GM12801 (cell line): ENCODE data around the gene KDM1B.

Source experiments
- TF ChIP-seq, protein P1 (sequence below): IDR thresholded peaks from one replicate; pipeline ENCODE4 v1.5.1; 2011; ENCODE audit warnings: control low read depth; ENCODE audit not compliant: insufficient read length; ENCODE audit errors: extremely low read depth

KDM1B gene

GRCh38 chr6:18221288-18221615 lies 66.0 kb downstream of the KDM1B start:
- TF ChIP-seq, protein P1, sequence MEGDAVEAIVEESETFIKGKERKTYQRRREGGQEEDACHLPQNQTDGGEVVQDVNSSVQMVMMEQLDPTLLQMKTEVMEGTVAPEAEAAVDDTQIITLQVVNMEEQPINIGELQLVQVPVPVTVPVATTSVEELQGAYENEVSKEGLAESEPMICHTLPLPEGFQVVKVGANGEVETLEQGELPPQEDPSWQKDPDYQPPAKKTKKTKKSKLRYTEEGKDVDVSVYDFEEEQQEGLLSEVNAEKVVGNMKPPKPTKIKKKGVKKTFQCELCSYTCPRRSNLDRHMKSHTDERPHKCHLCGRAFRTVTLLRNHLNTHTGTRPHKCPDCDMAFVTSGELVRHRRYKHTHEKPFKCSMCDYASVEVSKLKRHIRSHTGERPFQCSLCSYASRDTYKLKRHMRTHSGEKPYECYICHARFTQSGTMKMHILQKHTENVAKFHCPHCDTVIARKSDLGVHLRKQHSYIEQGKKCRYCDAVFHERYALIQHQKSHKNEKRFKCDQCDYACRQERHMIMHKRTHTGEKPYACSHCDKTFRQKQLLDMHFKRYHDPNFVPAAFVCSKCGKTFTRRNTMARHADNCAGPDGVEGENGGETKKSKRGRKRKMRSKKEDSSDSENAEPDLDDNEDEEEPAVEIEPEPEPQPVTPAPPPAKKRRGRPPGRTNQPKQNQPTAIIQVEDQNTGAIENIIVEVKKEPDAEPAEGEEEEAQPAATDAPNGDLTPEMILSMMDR: no peak

- TF ChIP-seq, protein P1: no peak
These were observed 79.3 kb downstream of the KDM1B start for GRCh38 chr6:18234564-18234963.

DNA sequence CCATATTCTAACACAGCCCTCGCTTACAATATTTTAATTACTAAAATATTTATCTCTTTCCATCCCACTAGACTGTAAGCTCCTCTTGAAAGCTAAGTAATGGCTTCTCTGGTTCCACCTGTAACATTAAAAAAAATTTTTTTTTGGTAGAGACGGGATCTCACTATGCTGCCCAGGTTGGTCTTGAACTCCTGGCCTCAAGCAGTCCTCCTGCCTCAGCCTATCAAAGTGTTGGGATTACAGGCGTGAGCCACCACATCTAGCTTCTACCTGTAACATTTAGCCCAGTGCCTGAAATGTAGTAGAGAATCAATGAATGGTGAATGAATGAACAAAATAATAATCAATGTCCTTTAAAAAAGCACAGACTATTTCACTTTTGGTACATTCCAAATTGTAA lies 80.3 kb downstream of the KDM1B start:
- TF ChIP-seq, protein P1: no peak

DNA sequence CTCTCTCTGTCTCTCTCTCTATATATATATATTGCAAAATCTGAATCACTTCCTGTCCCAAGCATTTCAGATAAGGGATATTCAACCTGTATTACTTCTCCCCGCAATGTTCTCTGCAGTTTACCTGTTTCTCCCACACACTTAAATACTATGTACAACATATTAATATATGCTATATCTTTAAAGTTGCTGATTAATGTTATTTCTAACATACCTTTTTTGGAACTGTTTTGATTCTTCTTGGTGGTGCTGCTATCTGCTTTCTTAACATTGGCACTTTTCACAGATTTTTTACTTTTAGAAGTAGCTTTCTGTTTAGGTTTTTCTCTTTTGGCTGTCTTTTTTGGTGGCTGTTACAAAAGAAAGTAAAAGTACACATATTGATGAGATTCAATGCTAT lies 81.9 kb downstream of the KDM1B start:
- TF ChIP-seq, protein P1: no peak

- TF ChIP-seq, protein P1: no peak
These were observed 85.0 kb downstream of the KDM1B start for GRCh38 chr6:18240230-18240629.

- TF ChIP-seq, protein P1: no peak
These were observed 86.2 kb downstream of the KDM1B start for GRCh38 chr6:18241208-18242038.

DNA sequence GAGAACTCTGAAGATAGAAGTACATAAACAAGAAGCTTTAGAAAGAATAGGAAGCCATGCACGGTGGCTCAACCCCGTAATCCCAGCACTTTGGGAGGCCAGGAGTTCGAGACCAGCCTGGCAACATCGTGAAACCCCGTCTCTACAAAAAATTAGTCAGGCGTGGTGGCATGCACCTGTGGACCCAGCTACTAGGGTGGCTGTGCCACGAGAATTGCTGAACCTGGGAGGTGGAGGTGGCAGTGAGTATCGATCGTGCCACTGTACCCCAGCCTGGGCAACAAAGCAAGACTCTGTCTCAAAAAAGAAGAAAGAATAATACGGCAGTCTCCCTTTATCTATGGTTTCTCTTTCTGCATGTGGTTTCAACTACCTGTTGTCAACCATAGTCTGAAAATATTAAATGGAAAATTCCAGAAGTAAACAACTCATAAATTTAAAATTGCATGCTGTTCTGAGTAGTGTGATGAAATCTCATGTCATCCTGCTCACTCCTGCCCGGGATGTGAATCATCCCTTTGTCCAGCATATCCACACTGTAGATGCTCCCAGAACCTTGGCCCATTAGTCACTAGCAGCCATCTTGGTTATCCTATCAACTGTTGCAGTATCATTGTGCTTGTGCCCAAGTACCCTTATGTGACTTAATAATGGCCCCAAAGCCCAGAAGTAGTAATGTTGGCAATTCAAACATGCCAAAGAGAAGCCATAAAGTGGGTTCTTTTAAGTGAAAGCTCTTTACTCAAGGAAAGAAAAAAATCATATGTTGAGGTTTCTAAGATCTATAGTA lies 87.0 kb downstream of the KDM1B start:
- TF ChIP-seq, protein P1: no peak
